Measurements from ENCODE around the gene LRPAP1.
A peak's percentile ranks its signal among the peaks of the same experiment; 100 is the strongest.

The LRPAP1 gene

GRCh38 chr4:3473181-3473950 lies 58.9 kb downstream of the LRPAP1 start:
- no peak for DNase-seq (ENCODE audit: low spot score)

GRCh38 chr4:3472411-3473141 lies 59.6 kb downstream of the LRPAP1 start:
- DNase-seq (ENCODE audit: low spot score): no peak

- no peak for DNase-seq (ENCODE audit: low spot score)
Observed at GRCh38 chr4:3471886-3472285, 60.3 kb downstream of the LRPAP1 start.

GRCh38 chr4:3471098-3471760 lies 61.0 kb downstream of the LRPAP1 start:
- DNase-seq (ENCODE audit: low spot score): no peak

- no peak for DNase-seq (ENCODE audit: low spot score)
Observed at GRCh38 chr4:3470244-3471097, 61.8 kb downstream of the LRPAP1 start.

GRCh38 chr4:3469386-3470243 lies 62.6 kb downstream of the LRPAP1 start:
- DNase-seq (ENCODE audit: low spot score): no peak

- DNase-seq (ENCODE audit: low spot score): no peak
Observed at GRCh38 chr4:3468804-3469203, 63.4 kb downstream of the LRPAP1 start.

GRCh38 chr4:3468154-3468553 lies 64.1 kb downstream of the LRPAP1 start:
- DNase-seq (ENCODE audit: low spot score): no peak

GRCh38 chr4:3467601-3468031 lies 64.6 kb downstream of the LRPAP1 start:
- DNase-seq (ENCODE audit: low spot score): no peak

- no peak for DNase-seq (ENCODE audit: low spot score)
Observed at GRCh38 chr4:3466691-3467600, 65.3 kb downstream of the LRPAP1 start.

- no peak for DNase-seq (ENCODE audit: low spot score)
Observed at GRCh38 chr4:3465698-3466671, 66.2 kb downstream of the LRPAP1 start.

GRCh38 chr4:3464911-3465697 lies 67.1 kb downstream of the LRPAP1 start:
- DNase-seq (ENCODE audit: low spot score): no peak

GRCh38 chr4:3464349-3464905 lies 67.8 kb downstream of the LRPAP1 start:
- DNase-seq (ENCODE audit: low spot score): no peak

- no peak for DNase-seq (ENCODE audit: low spot score)
Observed at GRCh38 chr4:3463556-3464348, 68.5 kb downstream of the LRPAP1 start.

- DNase-seq (ENCODE audit: low spot score): peak; percentile 56
Observed at GRCh38 chr4:3462790-3463415, 69.3 kb downstream of the LRPAP1 start, which contains the start of gene DOK7. Gene DOK7, plus strand, starts transcription at chr4:3463306. Its CDS starts 70 bp downstream, at chr4:3463376.

- no peak for DNase-seq (ENCODE audit: low spot score)
Observed at GRCh38 chr4:3462321-3462789, 69.9 kb downstream of the LRPAP1 start.

Data from GM03348 (cell line).